CD8-positive, alpha-beta memory T cell (primary cell): ENCODE results near the gene ALDH1A1. TPM values are rescaled to one million over a fixed set of nuclear protein-coding genes. Genes with fewer than 3 reads are reported as not detected.
A peak's percentile ranks its signal among the peaks of the same experiment; 100 is the strongest.

Experiments
- CTCF ChIA-PET: fragments of 350-600 bp; sonication (Branson Sonifier 250); formaldehyde crosslinking; loops from one replicate; lab custom pipeline; 2021; ENCODE audit warnings: antibody characterized with exemption; lab: Charles Lee
- POLR2A ChIA-PET: fragments of 350-600 bp; sonication (Branson Sonifier 250); formaldehyde crosslinking; loops from one replicate; lab custom pipeline; 2021; ENCODE audit warnings: antibody characterized with exemption; lab: Charles Lee
- DNase-seq, 5 donors: peaks; one replicate each; pipeline versions ENCODE4 v3.0.0 to v3.0.0-alpha.2; 2020 to 2022; ENCODE audit warnings: mixed read lengths in 1 of 5
- H3K27ac ChIP-seq: one replicate; pipeline ENCODE4 v1.7.0; 2013; ENCODE audit warnings: low read depth, mild to moderate bottlenecking, low read length, moderate library complexity
- H3K27me3 ChIP-seq: 2 replicates; pipeline ENCODE4 v1.7.0; 2013; ENCODE audit warnings: low read length, mild to moderate bottlenecking; ENCODE audit not compliant: insufficient read depth, poor library complexity, severe bottlenecking
- H3K36me3 ChIP-seq: 2 replicates; pipeline ENCODE4 v1.7.0; 2013; ENCODE audit warnings: mild to moderate bottlenecking, low read length, moderate library complexity; ENCODE audit not compliant: insufficient read depth
- H3K4me1 ChIP-seq: 2 replicates; pipeline ENCODE4 v1.7.0; 2013; ENCODE audit warnings: mild to moderate bottlenecking, low read length, moderate library complexity; ENCODE audit not compliant: insufficient read depth
- H3K4me3 ChIP-seq: 2 replicates; pipeline ENCODE4 v1.7.0; 2013; ENCODE audit warnings: mild to moderate bottlenecking, low read length
- H3K9me3 ChIP-seq: 2 replicates; pipeline ENCODE4 v1.7.0; 2013; ENCODE audit warnings: mild to moderate bottlenecking, low read length
- H3K27ac Mint-ChIP-seq, 8 donors: one replicate each; pipeline ENCODE4 v1.8.0; 2020 to 2021; ENCODE audit warnings: mixed read lengths in 8 of 8, mild to moderate bottlenecking in 6 of 8, inconsistent platforms in 3 of 8, moderate library complexity in 3 of 8
- H3K27me3 Mint-ChIP-seq, 2 donors: one replicate each; pipeline ENCODE4 v1.8.0; 2020 to 2021; ENCODE audit warnings: mixed read lengths in 2 of 2, mild to moderate bottlenecking in 1 of 2, moderate library complexity in 1 of 2
- H3K36me3 Mint-ChIP-seq, 3 donors: one replicate each; pipeline ENCODE4 v1.8.0; 2020 to 2021; ENCODE audit warnings: mixed read lengths in 3 of 3, inconsistent platforms in 1 of 3, mild to moderate bottlenecking in 1 of 3
- H3K4me1 Mint-ChIP-seq, 3 donors: one replicate each; pipeline ENCODE4 v1.8.0; 2020 to 2021; ENCODE audit warnings: mixed read lengths in 3 of 3, inconsistent platforms in 1 of 3, mild to moderate bottlenecking in 1 of 3
- H3K4me3 Mint-ChIP-seq, 7 donors: one replicate each; pipeline ENCODE4 v1.8.0; 2020 to 2021; ENCODE audit warnings: mixed read lengths in 7 of 7, mild to moderate bottlenecking in 6 of 7, moderate library complexity in 4 of 7, inconsistent platforms in 2 of 7
- H3K9me3 Mint-ChIP-seq, 5 donors: one replicate each; pipeline ENCODE4 v1.8.0; 2020 to 2022; ENCODE audit warnings: mixed read lengths in 5 of 5, mild to moderate bottlenecking in 3 of 5, moderate library complexity in 2 of 5, inconsistent platforms in 1 of 5
- polyA plus RNA-seq: library from polyadenylated mRNA; unstranded; fragments of 300-500 nt; fragmentation: Illumina TruSeq; gene quantifications from one replicate; pipeline ENCODE4 v1.2.3, GENCODE V29; 2021
- total RNA-seq, 2 experiments: library from RNA; stranded (reverse); gene quantifications; one replicate each; pipeline ENCODE4 v1.2.3, GENCODE V29; 2021

The ALDH1A1 gene
- total and polyA plus RNA-seq, 3 experiments from 2014 or later, result 0.26 to 0.62 TPM; not detected in 1

DNA sequence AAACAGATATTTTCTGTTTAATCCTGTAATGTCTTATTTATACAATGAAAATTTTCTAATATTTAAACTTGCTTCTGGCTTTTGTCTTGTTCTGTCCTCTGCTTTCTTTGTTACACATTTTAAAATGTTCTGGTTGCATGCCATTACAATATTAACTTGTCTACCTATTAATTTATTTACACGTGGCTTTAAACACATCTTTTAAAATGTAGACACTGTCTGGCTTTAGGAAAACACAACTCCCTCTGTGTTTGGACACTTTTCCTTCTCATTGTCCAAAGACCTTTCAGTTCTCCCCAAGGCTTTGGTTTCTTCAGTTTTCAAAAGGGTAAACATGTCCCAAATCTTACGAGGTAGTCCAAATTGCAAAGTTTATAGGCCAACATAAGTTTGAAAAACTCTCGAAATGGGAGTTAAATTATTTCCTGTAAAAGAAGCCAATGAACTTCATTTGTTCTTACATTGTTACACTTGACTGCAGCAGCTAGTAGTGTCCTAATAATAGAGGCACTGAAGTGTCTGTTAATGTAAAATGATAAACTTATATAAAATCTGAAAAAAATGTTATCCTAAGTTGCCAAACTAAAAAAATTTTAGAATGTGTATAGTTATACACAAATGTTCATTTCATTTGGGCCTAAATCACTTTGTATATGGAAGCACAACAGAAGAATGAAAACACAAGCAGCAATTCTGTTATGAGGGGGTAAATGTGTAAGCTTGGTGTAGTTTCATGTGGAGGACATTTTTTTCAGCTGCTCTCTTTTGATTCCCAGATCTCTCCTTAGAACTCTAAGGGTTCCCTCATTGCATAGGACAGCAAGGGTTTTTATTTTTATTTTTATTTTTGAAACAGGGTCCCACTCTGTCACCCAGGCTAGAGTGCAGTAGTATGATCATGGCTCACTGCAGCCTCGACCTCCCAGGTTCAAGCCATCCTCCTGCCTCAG is 53.8 kb downstream of the ALDH1A1 start:
- H3K36me3 Mint-ChIP-seq, result no peaks in the 10 kb centered on the region
- H3K9me3 Mint-ChIP-seq, result peaks cover 0 to 2% (median 2%) of the 10 kb centered on the region in 5 donors

DNA sequence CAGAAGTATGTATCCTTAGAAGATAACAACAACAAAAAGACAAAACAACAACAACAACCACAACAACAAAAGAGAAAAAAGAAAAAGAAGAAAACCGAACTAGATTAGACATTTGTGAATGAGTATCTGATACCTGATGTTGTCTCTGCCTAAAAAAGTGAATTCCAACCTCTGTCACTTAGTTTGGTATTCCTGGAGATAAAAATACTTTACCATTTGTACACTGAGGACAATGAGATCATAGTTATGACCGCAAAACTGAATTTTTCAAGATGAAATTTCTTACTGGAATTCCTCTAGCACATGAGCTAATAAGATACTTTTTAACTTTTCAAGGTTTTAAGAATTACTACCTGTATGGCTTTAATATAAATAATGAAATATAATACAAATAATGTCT is 54.5 kb downstream of the ALDH1A1 start:
- Histone ChIP-seq H3K4me3 (no peak overlapping the region), H3K27me3 (no peaks in the 10 kb centered on the region), H3K9me3 (no peaks in the 10 kb centered on the region), H3K36me3 (no peaks in the 10 kb centered on the region), H3K4me1 (no peaks in the 10 kb centered on the region), H3K27ac (no peak overlapping the region)
- Mint-ChIP-seq H3K9me3 (peaks cover 0 to 2% (median 2%) of the 10 kb centered on the region in 5 donors), H3K27ac (no peak overlapping the region), H3K27me3 (peaks cover 0 to 11% of the 10 kb centered on the region in 2 donors), H3K36me3 (no peaks in the 10 kb centered on the region), H3K4me3 (no peak overlapping the region), H3K4me1 (no peaks in the 10 kb centered on the region)
- no peak for DNase-seq
- ChIA-PET CTCF (no interaction called here), POLR2A (no interaction called here)

More for the DNA sequence above, 53.8 kb downstream of the ALDH1A1 start:
- no peak overlapping the region for H3K27ac Mint-ChIP-seq
- CTCF ChIA-PET, result no interaction called here
- peaks cover 0 to 15% of the 10 kb centered on the region in 2 donors for H3K27me3 Mint-ChIP-seq
- no peaks in the 10 kb centered on the region for H3K4me1 Mint-ChIP-seq
- Histone ChIP-seq H3K27me3 (no peaks in the 10 kb centered on the region), H3K9me3 (no peaks in the 10 kb centered on the region), H3K4me3 (no peak overlapping the region), H3K27ac (no peak overlapping the region), H3K4me1 (no peaks in the 10 kb centered on the region), H3K36me3 (no peaks in the 10 kb centered on the region)
- POLR2A ChIA-PET, result no interaction called here
- no peak for DNase-seq
- H3K4me3 Mint-ChIP-seq, result no peak overlapping the region

DNA sequence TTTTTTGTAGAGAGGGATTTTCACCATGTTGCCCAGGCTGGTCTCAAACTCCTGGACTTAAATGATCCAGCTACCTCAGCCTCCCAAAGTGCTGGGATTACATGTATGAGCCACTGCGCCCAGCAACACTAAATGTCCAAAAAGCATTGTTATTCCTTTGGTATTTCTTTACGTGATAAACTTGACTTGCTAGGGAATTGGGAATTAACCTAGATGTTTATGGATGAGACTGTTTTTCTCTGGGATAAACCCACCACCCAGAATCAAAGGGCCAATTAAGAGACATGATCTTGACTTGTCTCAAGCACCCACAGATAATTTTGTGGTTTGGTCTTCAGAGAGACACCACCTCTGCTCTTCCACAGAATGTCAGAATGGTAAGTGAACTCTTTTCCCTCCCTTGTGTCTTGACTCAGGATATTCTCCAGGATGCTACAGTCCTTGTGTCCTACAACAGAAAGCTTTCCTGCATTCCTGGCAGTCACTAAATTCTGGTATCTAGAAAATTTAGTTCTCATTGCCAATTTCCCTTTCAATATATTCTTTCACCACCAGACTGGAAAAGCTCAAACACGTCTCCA is 55.7 kb downstream of the ALDH1A1 start:
- H3K9me3 Mint-ChIP-seq, result peaks cover 0 to 2% (median 2%) of the 10 kb centered on the region in 5 donors
- H3K36me3 Mint-ChIP-seq, result no peaks in the 10 kb centered on the region
- H3K27me3 Mint-ChIP-seq, result peaks cover 0 to 11% of the 10 kb centered on the region in 2 donors
- DNase-seq, result no peak
- peak overlapping the region in 1 of 8 donors; percentile 5 for H3K27ac Mint-ChIP-seq
- ChIA-PET CTCF (no interaction called here), POLR2A (no interaction called here)
- no peaks in the 10 kb centered on the region for H3K9me3 ChIP-seq
- no peak overlapping the region for H3K4me3 ChIP-seq
- no peak overlapping the region for H3K27ac ChIP-seq
- no peaks in the 10 kb centered on the region for H3K36me3 ChIP-seq
- no peaks in the 10 kb centered on the region for H3K4me1 ChIP-seq
- H3K4me3 Mint-ChIP-seq, result no peak overlapping the region
- H3K4me1 Mint-ChIP-seq, result no peaks in the 10 kb centered on the region
- no peaks in the 10 kb centered on the region for H3K27me3 ChIP-seq

GRCh38 chr9:72896439-72896838 is 56.4 kb downstream of the ALDH1A1 start:
- peaks cover 0 to 2% (median 2%) of the 10 kb centered on the region in 5 donors for H3K9me3 Mint-ChIP-seq
- Histone ChIP-seq H3K36me3 (no peaks in the 10 kb centered on the region), H3K27ac (no peak overlapping the region), H3K9me3 (no peaks in the 10 kb centered on the region), H3K27me3 (no peaks in the 10 kb centered on the region), H3K4me1 (no peaks in the 10 kb centered on the region), H3K4me3 (no peak overlapping the region)
- no peaks in the 10 kb centered on the region for H3K36me3 Mint-ChIP-seq
- H3K27ac Mint-ChIP-seq, result no peak overlapping the region
- H3K27me3 Mint-ChIP-seq, result peaks cover 0 to 11% of the 10 kb centered on the region in 2 donors
- CTCF ChIA-PET, result no interaction called here
- H3K4me1 Mint-ChIP-seq, result no peaks in the 10 kb centered on the region
- DNase-seq, result no peak
- POLR2A ChIA-PET, result no interaction called here
- H3K4me3 Mint-ChIP-seq, result no peak overlapping the region

DNA sequence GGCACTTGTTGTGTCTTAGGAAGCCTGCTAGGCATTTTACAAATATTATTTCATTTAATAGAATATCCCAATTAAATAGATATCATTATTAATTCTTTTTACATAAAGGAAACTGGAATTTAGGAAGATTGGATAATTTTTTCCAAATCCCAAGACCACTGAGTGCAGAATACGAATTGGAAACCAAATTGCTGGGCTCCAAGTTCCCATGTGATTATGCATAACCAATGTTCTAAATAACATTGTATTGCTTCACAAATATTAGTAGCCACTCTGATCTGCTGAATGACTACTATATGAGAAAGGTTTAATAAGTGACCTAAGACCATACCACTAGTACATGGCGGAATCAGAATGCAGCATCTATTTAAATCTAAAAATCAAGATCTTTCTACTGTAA is 57.7 kb downstream of the ALDH1A1 start:
- no peaks in the 10 kb centered on the region for H3K36me3 ChIP-seq
- no peaks in the 10 kb centered on the region for H3K9me3 ChIP-seq
- no peak overlapping the region for H3K27ac Mint-ChIP-seq
- peaks cover 0 to 2% (median 2%) of the 10 kb centered on the region in 5 donors for H3K9me3 Mint-ChIP-seq
- H3K4me1 ChIP-seq, result no peaks in the 10 kb centered on the region
- CTCF ChIA-PET, result no interaction called here
- H3K36me3 Mint-ChIP-seq, result no peaks in the 10 kb centered on the region
- H3K27me3 Mint-ChIP-seq, result peaks cover 0 to 11% of the 10 kb centered on the region in 2 donors
- no peak overlapping the region for H3K4me3 Mint-ChIP-seq
- H3K27me3 ChIP-seq, result no peaks in the 10 kb centered on the region
- no peak for DNase-seq
- H3K4me1 Mint-ChIP-seq, result no peaks in the 10 kb centered on the region
- POLR2A ChIA-PET, result no interaction called here
- no peak overlapping the region for H3K27ac ChIP-seq
- H3K4me3 ChIP-seq, result no peak overlapping the region

- Histone ChIP-seq H3K27me3 (no peaks in the 10 kb centered on the region), H3K4me1 (no peaks in the 10 kb centered on the region), H3K36me3 (no peaks in the 10 kb centered on the region), H3K27ac (no peak overlapping the region), H3K4me3 (no peak overlapping the region), H3K9me3 (no peaks in the 10 kb centered on the region)
- POLR2A ChIA-PET, result no interaction called here
- DNase-seq, result no peak
- no peak overlapping the region for H3K4me3 Mint-ChIP-seq
- no peaks in the 10 kb centered on the region for H3K36me3 Mint-ChIP-seq
- H3K27ac Mint-ChIP-seq, result no peak overlapping the region
- CTCF ChIA-PET, result no interaction called here
- H3K27me3 Mint-ChIP-seq, result peaks cover 0 to 11% of the 10 kb centered on the region in 2 donors
- H3K4me1 Mint-ChIP-seq, result no peaks in the 10 kb centered on the region
- peaks cover 0 to 2% (median 2%) of the 10 kb centered on the region in 5 donors for H3K9me3 Mint-ChIP-seq
Observed at GRCh38 chr9:72894342-72894741, 58.5 kb downstream of the ALDH1A1 start.

DNA sequence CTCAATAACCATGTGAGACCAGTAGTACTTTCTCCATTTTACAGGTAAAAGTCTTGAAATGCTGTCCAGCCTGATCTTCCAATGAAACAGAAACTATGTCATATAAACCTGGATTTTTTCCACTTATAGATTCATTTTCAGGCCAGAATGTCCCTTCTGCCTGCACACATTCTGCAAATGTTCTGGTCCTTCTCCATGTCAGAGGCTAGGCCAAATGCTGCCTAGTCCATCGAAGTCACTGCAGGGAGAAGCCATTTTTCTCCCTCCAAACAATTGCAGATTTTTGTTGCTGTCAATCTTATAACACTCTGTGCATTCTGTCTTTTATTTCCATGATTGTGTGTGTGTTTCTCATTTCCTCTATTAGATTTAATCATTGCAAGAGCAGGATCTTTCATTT is 59.4 kb downstream of the ALDH1A1 start:
- Histone ChIP-seq H3K36me3 (no peaks in the 10 kb centered on the region), H3K27ac (no peak overlapping the region), H3K27me3 (no peaks in the 10 kb centered on the region), H3K4me3 (no peak overlapping the region), H3K9me3 (no peaks in the 10 kb centered on the region), H3K4me1 (no peaks in the 10 kb centered on the region)
- Mint-ChIP-seq H3K36me3 (no peaks in the 10 kb centered on the region), H3K4me3 (no peak overlapping the region), H3K27me3 (peaks cover 0 to 8% of the 10 kb centered on the region in 2 donors), H3K4me1 (no peaks in the 10 kb centered on the region), H3K27ac (no peak overlapping the region), H3K9me3 (peaks cover 0 to 2% (median 2%) of the 10 kb centered on the region in 5 donors)
- CTCF ChIA-PET, result no interaction called here
- POLR2A ChIA-PET, result no interaction called here
- no peak for DNase-seq

DNA sequence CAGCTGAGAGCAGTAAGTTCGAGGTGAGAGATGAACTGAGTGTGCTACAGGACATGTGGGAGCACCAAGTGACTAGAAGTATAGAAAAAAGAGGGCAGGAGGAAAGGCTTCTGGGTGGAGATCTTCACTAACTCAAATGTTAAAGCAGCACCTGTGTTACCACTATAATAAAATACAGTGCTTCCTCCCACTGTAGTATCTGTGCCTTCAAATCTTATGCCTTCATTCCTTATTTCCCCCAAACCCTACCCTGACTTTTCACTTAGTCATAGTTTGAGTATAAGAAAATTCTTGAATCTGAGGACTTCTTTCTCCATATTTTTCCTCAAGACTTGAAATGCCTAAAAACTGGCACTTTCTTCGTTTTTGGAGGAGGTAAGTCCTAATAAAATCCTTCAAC is 61.8 kb downstream of the ALDH1A1 start:
- H3K27me3 ChIP-seq, result no peaks in the 10 kb centered on the region
- H3K4me1 ChIP-seq, result no peaks in the 10 kb centered on the region
- no peaks in the 10 kb centered on the region for H3K36me3 ChIP-seq
- Mint-ChIP-seq H3K4me3 (no peak overlapping the region), H3K4me1 (no peaks in the 10 kb centered on the region), H3K9me3 (peaks cover 0 to 2% (median 2%) of the 10 kb centered on the region in 5 donors), H3K36me3 (no peaks in the 10 kb centered on the region), H3K27ac (no peak overlapping the region), H3K27me3 (peaks cover 0 to 3% of the 10 kb centered on the region in 2 donors)
- no peak overlapping the region for H3K4me3 ChIP-seq
- ChIA-PET CTCF (no interaction called here), POLR2A (no interaction called here)
- DNase-seq, result no peak
- no peak overlapping the region for H3K27ac ChIP-seq
- no peaks in the 10 kb centered on the region for H3K9me3 ChIP-seq
